ENCODE measurements around the gene ANKRD11.
"Not testable (repeated sequence)": the region's sequence is repeated elsewhere in the genome, so short reads cannot be mapped to it uniquely, and the experiment has no call there.

ANKRD11 gene

DNA sequence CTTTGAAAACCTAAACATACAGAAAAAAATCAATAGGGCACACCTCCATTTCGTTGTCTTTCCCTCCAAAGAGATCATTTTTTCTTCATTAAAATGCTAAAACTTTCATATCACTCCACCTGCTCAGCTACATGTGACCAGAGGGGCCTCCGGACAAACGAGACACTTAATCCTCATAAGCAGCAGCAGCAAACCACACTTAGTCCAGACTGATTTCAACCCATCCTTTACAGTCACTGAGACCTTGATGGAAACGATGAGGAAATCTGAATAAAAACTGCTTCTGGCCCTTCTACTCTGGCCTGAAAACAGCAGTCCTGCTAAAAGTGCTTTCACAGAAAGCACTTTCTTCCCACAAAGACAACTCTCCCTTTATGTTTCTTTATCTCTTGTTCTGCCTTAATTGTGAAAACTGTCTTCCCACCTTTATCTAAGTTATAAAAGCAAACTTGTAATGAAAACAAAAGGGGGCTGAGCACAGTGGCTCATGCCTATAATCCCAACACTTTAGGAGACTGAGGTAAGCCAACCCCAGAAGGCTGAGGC is 4.6 kb downstream of the ANKRD11 start:
- no peak for DNase-seq
- intact Hi-C loops (cut with DNase I): no loop called here

DNA sequence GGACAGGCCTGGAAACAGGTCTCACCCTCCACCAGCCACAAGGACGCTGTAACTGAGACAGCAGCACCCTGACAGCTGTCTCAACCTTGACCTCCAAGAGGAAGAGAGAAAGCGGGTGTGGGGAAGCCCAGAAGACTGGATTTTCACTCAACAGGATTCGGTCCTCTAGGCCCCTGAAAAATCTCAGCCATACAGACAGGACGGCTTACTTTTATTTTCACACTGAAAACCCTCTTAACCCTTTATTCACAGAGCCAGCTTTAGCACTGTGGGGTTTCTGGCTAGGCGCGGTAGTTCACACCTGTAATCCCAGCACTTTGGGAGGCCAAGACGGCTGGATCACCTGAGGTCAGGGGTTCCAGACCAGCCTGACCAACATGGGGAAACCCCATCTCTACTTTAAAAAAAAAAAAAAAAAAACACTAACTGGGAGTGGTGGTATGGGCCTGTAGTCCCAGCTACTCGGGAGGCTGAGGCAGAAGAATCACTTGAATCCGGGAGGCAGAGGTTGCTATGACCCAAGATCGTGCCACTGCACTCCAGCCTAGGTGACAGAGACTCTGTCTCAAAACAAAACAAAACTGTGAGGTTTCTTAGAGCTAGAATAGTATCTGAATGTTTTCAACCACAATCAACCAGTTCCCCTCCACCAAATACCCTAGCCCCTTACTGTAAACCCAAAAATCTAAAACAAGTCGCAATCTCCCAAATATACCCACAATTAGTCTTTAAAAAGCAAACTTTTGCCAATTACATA is 5.3 kb downstream of the ANKRD11 start:
- intact Hi-C loops (cut with DNase I): no loop called here
- no peak for DNase-seq

DNA sequence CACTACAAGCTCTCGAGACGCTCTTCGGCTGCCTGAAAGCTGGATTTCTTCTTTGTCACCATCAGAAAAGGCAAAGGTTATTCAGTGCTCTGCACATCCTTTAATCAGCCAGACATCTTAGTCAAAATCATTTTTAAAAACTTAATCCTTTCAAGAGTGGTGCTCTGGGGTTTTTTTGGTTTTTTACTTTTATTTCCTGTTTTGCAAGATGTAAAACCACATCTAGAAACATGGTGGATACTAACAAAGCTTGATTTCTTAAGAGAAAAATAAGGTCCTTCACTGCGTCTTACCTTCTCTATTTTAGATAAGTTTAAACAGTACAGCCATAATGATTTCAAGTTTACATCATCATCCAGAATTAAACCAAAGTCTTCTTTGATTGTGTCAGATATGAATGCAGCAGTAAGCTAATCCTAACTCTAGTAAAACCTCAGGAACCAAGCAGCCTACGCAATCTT is 6.3 kb downstream of the ANKRD11 start:
- intact Hi-C loops (cut with DNase I): no loop called here
- DNase-seq: no peak

DNA sequence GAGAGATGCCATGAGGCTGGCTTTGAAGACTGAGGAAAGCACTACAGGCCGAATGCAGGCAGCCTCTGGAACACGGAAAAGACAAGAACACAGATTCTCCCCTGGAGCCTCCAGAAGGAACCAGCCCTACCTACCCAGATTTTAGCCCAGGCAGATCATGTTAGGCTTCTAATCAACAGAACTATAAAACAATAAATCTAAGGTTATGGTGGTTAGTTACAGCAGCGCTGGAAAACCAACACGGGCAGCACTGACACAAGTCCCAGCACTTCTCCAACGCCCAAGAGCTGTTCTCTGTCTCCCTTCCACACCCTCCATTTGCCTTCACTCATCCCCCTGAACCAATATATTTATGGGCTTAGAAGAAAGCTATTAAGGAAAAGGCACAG is 7.5 kb downstream of the ANKRD11 start:
- no peak for DNase-seq
- intact Hi-C loops (cut with DNase I): no loop called here

DNA sequence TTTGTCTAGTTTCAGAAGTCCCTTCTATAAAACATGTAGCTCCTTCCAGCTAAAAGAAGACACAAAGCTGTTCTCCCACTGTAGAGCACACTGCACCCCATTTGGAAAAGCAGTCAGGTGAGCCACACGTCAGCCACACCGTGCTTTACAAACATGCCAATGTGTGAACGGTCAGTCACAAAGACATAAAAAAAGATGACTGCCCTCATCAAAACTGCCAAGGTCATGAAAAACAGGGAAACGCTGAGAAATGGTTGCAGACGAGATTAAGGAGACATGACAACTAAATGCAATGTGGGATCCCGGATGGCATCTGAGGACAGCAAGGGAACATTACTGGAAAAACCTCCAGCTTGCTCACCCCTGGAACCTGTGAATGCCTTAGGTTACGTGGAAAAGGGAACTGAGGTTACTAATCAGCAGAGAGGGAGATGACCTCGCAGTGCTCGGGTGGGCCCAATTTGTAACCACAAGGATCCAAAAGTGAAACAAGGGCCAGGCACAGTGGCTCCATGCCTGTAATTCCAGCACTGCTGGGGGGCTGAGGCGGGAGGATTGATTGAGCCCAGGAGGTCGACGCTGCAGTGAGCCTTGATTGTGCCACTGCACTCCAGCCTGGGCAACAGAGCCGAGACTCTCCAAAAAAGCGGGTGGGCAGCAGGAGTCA is 8.1 kb downstream of the ANKRD11 start:
- intact Hi-C loops (cut with DNase I): no loop called here
- no peak for DNase-seq

DNA sequence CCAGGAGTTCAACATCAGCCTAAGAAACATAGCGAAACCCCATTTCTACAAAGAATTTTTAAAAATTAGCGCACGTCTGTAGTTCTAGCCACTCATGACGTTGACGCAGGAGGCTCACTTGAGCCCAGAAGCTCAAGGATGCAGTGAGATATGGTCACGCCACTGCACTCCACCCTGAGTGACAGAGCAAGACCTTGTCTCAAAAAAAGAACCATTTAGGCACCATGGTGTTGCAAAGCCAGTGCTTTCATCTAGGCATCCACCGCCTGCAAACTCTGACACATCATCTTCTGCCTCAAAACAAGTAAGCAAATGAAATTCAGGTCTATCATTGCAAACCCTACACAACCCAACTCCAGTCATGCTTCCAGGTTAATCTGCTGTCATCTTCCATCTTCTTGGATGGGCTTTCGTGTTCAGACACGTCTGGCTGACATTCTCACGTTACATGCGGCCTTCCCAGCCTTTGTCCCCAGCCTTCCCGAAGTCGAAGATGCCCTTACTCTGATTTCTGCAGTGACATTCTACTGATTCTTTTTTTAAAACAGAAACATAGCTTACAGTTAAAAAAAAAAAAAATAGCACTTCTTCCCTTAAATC is 8.9 kb downstream of the ANKRD11 start:
- no peak for DNase-seq
- intact Hi-C loops (cut with DNase I): no loop called here

DNA sequence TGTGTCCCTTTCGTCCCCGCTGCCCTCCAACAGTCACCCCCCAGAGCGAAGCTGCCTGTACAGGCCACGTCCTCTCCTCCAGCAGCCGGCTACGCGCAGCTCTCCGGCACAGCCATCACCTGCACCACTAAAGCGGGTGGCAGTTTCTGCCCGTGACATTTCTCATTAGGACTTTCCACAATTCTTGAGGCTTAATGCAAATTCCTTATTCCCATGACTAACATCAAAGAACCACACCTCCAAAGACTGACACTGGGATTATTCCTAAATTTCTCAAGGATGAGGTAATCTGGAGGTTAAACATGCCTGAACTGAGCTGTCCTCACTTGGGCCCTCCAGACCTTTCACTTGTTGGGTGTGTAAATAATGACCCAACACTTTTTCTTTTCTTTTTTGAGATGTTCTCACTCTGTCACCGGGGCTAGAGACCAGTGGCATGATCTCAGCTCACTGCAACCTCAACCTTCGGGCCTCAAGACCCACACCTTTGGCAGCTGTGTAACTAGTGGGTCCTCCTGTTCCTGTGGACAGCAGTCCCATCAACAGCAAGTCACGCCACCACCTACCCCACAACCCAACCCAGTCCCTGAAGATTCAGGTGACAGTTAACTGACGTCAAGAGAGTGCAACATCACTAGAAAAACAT is 11.7 kb downstream of the ANKRD11 start:
- intact Hi-C loops (cut with DNase I): no loop called here
- DNase-seq: no peak

DNA sequence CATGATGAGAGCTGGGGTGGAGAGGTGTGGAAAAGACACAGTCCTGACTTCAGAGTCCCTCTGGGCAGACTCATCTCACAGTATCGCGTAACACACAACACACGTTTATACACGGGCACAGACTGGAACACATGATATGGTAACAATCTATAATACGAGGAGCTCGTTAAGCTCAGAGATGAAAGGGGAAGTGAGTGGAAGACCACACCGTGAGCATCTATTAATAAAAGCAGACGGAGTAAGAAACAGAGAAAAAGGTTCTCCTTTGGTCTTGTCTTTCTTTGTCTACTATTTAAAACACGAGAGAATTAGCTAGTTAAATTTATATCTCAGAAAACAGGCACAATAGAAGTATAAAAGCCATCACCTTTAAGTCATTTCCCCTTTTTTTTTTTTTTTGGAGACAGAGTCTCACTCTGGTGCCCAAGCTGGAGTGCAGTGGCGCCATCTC is 13.5 kb downstream of the ANKRD11 start:
- DNase-seq: no peak
- intact Hi-C loops (cut with DNase I): no loop called here

DNA sequence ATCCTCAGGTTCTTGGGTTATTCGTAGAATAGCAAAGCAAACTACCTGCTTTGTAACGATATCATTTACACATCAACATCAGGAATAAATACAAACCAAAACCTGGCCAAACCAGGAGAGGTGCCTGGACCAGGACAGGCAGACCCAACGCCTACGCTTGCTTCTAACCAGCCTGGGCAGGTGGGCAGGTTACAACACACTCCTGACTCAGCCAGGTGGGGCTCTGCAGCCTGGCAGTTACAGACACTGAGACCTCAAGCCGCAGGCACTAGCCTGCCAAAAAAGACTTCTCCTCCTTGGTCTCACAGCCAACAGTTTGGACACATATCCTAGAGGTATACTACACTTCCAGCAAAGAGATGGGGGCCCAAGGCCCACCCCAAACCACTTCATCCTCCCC is 14.0 kb downstream of the ANKRD11 start:
- no peak for DNase-seq
- intact Hi-C loops (cut with DNase I): no loop called here

DNA sequence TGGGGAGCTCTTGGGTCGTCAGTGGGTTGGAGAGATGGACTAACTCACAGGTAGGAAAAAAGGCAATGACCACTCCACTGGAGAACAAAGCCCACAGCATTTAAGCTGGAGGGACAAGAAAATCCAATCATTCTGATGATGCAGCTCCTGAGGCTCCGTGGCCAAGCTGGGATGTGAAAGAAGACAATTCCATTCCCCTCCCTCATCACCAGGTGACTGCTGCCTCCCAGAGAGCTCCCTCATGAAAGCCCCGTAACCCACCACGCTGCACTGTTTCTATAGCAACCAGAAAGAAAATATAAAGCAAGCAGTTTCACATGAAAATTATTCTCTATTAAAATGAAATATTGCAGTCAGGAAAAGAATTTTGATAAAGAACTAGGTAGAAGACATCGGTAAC is 15.2 kb downstream of the ANKRD11 start:
- intact Hi-C loops (cut with DNase I): no loop called here
- peak in 10 of 42 donors; percentile 30 to 60 (median 38) for DNase-seq

DNA sequence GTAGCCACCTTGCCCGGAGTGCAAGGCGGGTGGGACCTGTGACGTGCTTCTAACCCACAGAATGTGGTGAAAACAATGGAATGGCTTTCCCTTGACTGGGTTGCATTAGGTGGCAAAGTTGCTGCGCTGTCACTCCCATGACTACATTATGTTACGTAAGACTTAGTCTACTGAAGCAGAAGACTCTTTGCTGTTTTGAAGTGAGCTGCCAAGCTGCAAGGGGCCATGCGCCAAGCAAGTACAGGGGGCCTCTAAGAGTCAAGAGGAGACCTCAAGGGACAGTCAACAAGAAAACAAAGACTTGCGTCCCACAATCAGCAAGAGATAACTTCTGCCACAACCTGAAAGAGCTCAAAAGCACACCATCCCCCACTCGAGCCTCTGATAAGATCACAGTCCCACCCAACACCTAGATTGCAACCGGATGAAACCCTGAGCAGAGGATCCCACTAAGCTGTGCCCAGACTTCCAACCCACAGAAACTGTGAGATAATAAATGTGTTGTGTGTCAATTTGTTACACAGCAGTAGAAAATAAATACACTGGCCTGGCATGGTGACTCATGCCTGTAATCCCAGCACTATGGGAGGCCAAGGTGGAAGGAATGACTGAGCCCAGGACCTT is 16.5 kb downstream of the ANKRD11 start:
- intact Hi-C loops (cut with DNase I): no loop called here
- peak in 24 of 42 donors; percentile 12 to 69 (median 39) for DNase-seq

DNA sequence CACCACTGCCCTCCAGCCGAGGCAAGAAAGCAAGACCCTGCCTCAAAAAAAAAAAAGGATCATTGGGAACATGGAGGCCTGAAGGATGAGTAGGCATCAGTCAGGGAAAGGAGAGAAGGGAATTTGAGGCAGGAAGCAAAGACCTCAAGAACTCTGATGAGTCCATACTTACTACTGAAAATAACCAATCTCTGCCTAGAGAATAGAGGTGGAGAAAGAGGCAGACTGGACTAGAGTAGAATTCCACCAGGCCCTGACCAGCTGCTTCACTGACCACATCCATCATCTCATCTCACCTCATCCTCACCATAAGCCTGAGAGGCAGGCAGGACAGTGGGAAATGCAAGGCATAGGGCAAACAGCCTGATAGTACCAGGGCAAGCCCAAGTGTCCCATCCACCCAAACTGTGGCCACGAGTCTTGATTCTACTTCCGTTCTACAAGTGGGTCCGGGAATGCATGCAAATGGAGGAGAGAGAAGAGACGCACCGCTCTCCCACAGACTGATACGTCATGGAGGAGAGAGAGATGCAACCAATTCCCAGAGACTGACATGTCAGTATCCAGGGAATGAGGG is 17.1 kb downstream of the ANKRD11 start:
- intact Hi-C loops (cut with DNase I): no loop called here
- DNase-seq: no peak

DNA sequence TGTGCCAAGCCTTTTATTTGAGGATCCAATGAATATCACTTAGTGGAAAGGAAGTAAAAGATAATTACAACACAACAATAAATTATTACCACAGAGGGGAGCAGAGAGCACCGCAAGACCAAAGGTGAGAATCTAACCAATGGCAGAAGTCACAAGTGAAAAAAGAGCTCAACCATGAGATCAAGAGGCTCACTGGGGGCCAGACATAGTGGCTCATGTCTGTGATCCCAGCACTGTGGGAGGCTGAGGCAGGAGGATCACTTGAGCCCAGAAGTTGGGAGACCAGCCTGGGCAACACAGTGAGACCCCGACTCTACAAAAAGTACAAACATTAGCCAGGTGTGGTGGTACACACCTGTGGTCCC is 17.7 kb downstream of the ANKRD11 start:
- DNase-seq: no peak
- intact Hi-C loops (cut with DNase I): no loop called here

DNA sequence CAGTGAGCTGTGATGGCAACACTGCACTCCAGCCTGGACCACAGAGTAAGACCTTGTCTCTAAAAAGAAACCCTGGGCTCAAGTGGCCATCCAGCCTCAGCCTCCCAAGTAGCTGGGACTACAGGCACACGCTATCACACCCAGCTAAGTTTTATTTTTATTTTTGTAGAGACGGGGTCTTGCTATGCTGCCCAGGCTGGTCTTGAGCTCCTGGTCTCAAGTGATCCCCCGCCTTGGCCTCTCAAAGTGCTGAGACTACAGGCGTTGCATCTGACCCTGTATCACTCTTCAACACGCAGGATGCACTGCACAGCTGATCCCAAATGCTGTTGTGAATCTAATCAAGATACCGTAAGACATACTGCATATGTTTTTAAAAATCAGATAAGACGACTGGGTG is 23.0 kb downstream of the ANKRD11 start:
- intact Hi-C loops (cut with DNase I): no loop called here
- DNase-seq: no peak

DNA sequence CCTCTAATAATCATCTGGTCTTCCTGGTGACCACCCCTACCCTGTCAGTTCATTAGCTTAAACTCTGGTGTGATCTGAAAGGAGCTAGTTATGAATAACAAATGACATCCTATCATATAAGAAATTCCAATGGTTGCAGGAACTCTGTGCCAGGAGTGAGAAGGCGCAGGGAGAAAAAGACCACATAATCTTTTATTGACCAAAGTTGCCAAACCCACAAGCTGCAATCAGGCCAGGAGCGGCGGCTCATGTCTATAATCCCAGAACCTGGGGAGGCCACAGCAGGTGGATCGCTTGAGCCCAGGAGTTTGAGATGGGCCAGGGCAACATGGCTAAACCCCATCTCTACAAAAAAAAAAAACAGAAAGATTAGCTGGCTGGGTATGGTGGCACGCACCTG is 23.4 kb downstream of the ANKRD11 start:
- DNase-seq: no peak
- intact Hi-C loops (cut with DNase I): no loop called here

DNA sequence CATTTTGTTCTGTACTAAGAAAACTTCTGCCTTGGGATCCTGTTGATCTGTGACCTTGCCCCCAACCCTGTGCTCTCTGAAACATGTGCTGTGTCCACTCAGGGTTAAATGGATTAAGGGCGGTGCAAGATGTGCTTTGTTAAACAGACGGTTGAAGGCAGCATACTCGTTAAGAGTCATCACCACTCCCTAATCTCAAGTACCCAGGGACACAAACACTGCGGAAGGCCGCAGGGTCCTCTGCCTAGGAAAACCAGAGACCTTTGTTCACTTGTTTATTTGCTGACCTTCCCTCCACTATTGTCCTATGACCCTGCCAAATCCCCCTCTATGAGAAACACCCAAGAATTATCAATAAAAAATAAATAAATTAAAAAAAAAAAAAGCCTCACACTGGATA is 27.0 kb downstream of the ANKRD11 start:
- DNase-seq; intact Hi-C loops (cut with DNase I): not testable (repeated sequence)

DNA sequence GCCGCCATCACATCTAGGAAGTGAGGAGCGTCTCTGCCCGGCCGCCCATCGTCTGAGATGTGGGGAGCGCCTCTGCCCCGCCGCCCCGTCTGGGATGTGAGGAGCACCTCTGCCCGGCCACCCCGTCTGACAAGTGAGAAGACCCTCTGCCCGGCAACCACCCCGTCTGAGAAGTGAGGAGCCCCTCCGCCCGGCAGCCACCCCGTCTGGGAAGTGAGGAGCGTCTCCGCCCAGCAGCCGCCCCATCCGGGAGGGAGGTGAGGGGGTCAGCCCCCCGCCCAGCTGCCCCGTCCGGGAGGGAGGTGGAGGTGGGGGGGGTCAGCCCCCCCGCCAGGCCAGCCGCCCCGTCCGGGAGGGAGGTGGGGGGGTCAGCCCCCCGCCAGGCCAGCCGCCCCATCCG is 27.7 kb downstream of the ANKRD11 start:
- intact Hi-C loops (cut with DNase I); DNase-seq: not testable (repeated sequence)

DNA sequence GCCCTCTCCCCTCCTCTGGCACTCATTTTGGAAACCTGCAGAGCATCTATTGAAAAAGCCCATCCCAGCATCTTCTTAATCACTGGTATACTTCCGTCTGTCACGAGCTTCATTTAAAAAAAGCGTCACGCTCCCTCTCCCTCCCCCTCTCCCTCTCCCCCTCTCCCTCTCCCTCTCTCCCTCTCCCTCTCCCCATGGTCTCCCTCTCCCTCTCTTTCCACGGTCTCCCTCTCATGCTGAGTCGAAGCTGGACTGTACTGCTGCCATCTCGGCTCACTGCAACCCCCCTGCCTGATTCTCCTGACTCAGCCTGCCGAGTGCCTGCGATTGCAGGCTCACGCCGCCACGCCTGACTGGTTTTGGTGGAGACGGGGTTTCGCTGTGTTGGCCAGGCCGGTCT is 28.5 kb downstream of the ANKRD11 start:
- intact Hi-C loops (cut with DNase I); DNase-seq: not testable (repeated sequence)

DNA sequence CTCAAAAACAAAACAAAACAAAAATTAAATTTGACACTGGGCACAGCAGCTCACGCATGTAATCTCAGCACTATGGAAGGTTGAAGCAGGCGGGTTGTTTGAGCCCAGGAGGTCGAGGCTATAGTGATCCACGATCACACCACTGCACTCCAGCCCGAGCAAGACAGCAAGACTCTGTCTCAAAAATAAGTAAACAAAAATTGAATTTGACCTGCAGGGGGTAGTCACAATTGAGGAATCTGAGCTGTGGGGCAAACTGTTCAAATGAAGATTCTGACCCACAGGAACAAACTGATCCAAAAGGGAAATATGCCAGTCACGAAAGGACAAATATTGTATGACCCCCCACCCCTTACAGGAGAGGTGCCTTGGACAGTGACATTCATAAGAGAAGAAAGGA is 29.8 kb downstream of the ANKRD11 start:
- intact Hi-C loops (cut with DNase I): no loop called here
- no peak for DNase-seq
